PC-9 (cell line): ENCODE results near the gene HID1. TPM values are rescaled to one million over a fixed set of nuclear protein-coding genes. Genes with fewer than 3 reads are reported as not detected.

Source experiments
- BruUV-seq: library from RNA; stranded (reverse); fragments of 400-500 nt; replicated peaks from 2 replicates; lab custom pipeline; 2021; lab: Mats Ljungman, UMichigan
- CTCF ChIA-PET: fragments of 300-600 bp; sonication (Branson Sonifier 250); formaldehyde crosslinking; loops from one replicate; lab custom pipeline; 2022; ENCODE audit warnings: antibody characterized with exemption; lab: Charles Lee
- POLR2A ChIA-PET: fragments of 300-600 bp; sonication (Branson Sonifier 250); formaldehyde crosslinking; loops from one replicate; lab custom pipeline; 2022; ENCODE audit warnings: antibody characterized with exemption; ENCODE audit not compliant: unreplicated experiment; lab: Charles Lee
- DNase-seq, 2 experiments: peaks; one replicate each; pipeline versions ENCODE4 v3.0.0 to v3.0.0-alpha.2; 2015 to 2022; ENCODE audit warnings: mixed read lengths in 1 of 2
- H2AFZ ChIP-seq: fragments of 200-600 bp; sonication (generic); 2 replicates; pipeline ENCODE4 v1.8.1; 2017; ENCODE audit warnings: antibody characterized with exemption
- H3F3A ChIP-seq: fragments of 200-600 bp; sonication (generic); 2 replicates; pipeline ENCODE4 v1.8.1; 2017; ENCODE audit warnings: antibody characterized with exemption, mild to moderate bottlenecking, low read depth; ENCODE audit not compliant: insufficient read depth
- H3K27ac ChIP-seq: fragments of 200-600 bp; sonication (generic); 2 replicates; pipeline ENCODE4 v1.6.1; 2016; ENCODE audit warnings: mixed run types
- H3K27me3 ChIP-seq: fragments of 200-600 bp; sonication (generic); 2 replicates; pipeline ENCODE4 v1.6.1; 2016; ENCODE audit warnings: low read depth, mixed run types; ENCODE audit not compliant: insufficient read depth
- H3K36me3 ChIP-seq: fragments of 200-600 bp; sonication (generic); 2 replicates; pipeline ENCODE4 v1.6.1; 2016; ENCODE audit warnings: low read depth, mixed run types
- H3K4me1 ChIP-seq: fragments of 200-600 bp; sonication (generic); replicated peaks from 2 replicates; pipeline ENCODE4 v1.6.1; 2016; ENCODE audit warnings: mixed run types; ENCODE audit not compliant: insufficient read depth
- H3K4me2 ChIP-seq: fragments of 200-600 bp; sonication (generic); 2 replicates; pipeline ENCODE4 v1.6.1; 2017; ENCODE audit warnings: mixed run types
- H3K4me3 ChIP-seq: fragments of 200-600 bp; sonication (generic); 2 replicates; pipeline ENCODE4 v1.6.1; 2016; ENCODE audit warnings: mixed run types
- H3K79me2 ChIP-seq: fragments of 200-600 bp; sonication (generic); 2 replicates; pipeline ENCODE4 v1.6.1; 2017; ENCODE audit warnings: low read depth, mixed run types
- H3K9me2 ChIP-seq: fragments of 200-600 bp; sonication (generic); 2 replicates; pipeline ENCODE4 v1.8.1; 2017; ENCODE audit warnings: mild to moderate bottlenecking; ENCODE audit not compliant: insufficient read depth
- H3K9me3 ChIP-seq: fragments of 200-600 bp; sonication (generic); 2 replicates; pipeline ENCODE4 v1.8.1; 2016; ENCODE audit warnings: low read depth; ENCODE audit not compliant: insufficient read depth
- H4K20me1 ChIP-seq: fragments of 200-600 bp; sonication (generic); 2 replicates; pipeline ENCODE4 v1.8.1; 2017; ENCODE audit not compliant: insufficient read depth
- EZH2 ChIP-seq: fragments of 200-600 bp; sonication (generic); IDR thresholded peaks from 2 replicates; pipeline ENCODE4 v1.8.0; 2017; ENCODE audit warnings: antibody characterized with exemption, low read depth
- intact Hi-C: fragments of 100-400 bp; cut with micrococcal nuclease; formaldehyde crosslinking; loops from one replicate; pipeline ENCODE4 v1.10.0; 2022; ENCODE audit not compliant: unreplicated experiment
- total RNA-seq: library from RNA; stranded (reverse); gene quantifications from 2 replicates; pipeline ENCODE4 v1.2.3, GENCODE V29; 2021
- TF ChIP-seq, protein P1 (sequence below): fragments of 200-600 bp; sonication (generic); conservative IDR thresholded peaks from 2 replicates; pipeline ENCODE4 v1.6.1; 2017; ENCODE audit warnings: mixed run types, antibody characterized with exemption, mild to moderate bottlenecking, moderate library complexity

The HID1 gene
- total RNA-seq, 1 experiment from 2014 or later, result 32.1 TPM

DNA sequence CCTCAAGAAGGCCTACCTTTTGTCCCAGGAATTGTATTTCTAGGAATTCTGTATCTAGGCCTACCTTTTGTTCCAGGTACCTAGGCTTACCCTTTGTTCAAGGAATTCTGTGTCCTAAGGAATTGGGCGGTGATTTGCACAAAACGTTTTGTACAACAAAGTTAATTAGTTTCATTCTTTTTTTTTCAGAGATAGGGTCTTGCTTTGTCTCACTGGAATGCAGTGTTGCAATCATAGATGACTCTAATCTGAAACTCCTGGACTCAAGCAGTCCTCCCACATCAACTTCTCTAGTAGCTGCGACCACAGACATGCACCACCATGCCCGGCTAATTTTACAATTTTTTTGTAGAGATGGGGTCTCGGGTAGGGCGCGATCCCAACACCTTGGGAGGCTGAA is 21.9 kb upstream of the HID1 start:
- no peak overlapping the region for H3K4me2 ChIP-seq
- CTCF ChIA-PET, result interaction anchor here (0.7 kb wide), 1 partner anchor 249 kb away, joined by 7 read pairs; no protein-coding TSS in a partner anchor
- no peak for TF ChIP-seq EZH2

DNA sequence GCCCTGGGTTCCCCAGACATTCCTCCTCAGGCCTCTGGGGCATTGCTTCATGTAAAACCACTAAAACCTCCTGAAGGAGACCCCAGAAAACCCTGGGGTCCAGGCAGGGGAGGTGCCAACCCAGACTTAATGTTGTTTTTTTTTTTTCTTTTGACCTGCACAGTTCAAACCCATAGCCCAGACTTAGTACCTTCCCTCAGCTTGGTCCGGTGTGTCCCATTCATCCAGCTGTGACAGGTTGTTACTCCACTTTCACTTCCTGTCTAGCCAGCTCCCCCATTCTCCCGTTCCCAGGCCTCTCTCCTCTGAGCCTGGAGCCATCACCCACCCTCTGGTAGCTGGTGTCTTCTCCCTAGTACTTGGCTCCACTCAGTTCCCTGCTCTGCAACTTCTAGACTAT is 19.7 kb upstream of the HID1 start:
- peak overlapping the region; percentile 64 for H3K4me2 ChIP-seq
- no peaks in the 10 kb centered on the region for H3K36me3 ChIP-seq
- no peak overlapping the region for H2AFZ ChIP-seq
- intact Hi-C loops, result loop anchor here (2.0 kb wide), 1 partner anchor 17 kb away; no protein-coding TSS in a partner anchor
- no peaks in the 10 kb centered on the region for H3K27me3 ChIP-seq
- ChIA-PET CTCF (interaction anchor here (2.4 kb wide), 1 partner anchor 20 kb away, joined by 7 read pairs; the partner anchor contains the start of gene MRPL58), POLR2A (interaction anchor here (0.5 to 1.3 kb wide), 4 partner anchors 9 to 119 kb away, joined by 3 to 8 read pairs (median 7); partner anchors contain the start of genes FDXR and MRPL58)
- no peak overlapping the region for H3K4me3 ChIP-seq
- H3K9me3 ChIP-seq, result no peaks in the 10 kb centered on the region
- no peaks in the 10 kb centered on the region for H3K79me2 ChIP-seq
- no peaks in the 10 kb centered on the region for H3K9me2 ChIP-seq
- H3K27ac ChIP-seq, result peak overlapping the region; percentile 80
- DNase-seq, result peak in 1 of 2 experiments; percentile 31
- H3K4me1 ChIP-seq, result peaks cover 44% of the 10 kb centered on the region
- TF ChIP-seq EZH2, result no peak
- TF ChIP-seq, protein P1, sequence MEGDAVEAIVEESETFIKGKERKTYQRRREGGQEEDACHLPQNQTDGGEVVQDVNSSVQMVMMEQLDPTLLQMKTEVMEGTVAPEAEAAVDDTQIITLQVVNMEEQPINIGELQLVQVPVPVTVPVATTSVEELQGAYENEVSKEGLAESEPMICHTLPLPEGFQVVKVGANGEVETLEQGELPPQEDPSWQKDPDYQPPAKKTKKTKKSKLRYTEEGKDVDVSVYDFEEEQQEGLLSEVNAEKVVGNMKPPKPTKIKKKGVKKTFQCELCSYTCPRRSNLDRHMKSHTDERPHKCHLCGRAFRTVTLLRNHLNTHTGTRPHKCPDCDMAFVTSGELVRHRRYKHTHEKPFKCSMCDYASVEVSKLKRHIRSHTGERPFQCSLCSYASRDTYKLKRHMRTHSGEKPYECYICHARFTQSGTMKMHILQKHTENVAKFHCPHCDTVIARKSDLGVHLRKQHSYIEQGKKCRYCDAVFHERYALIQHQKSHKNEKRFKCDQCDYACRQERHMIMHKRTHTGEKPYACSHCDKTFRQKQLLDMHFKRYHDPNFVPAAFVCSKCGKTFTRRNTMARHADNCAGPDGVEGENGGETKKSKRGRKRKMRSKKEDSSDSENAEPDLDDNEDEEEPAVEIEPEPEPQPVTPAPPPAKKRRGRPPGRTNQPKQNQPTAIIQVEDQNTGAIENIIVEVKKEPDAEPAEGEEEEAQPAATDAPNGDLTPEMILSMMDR, result no peak
- H3F3A ChIP-seq, result peaks cover 41% of the 10 kb centered on the region; the same call in 1 of the 2 replicates
- no TSS peak for BruUV-seq
- H4K20me1 ChIP-seq, result no peaks in the 10 kb centered on the region

More for the DNA sequence above, 21.9 kb upstream of the HID1 start:
- Histone ChIP-seq H3K79me2 (no peaks in the 10 kb centered on the region), H4K20me1 (no peaks in the 10 kb centered on the region), H3K9me3 (no peaks in the 10 kb centered on the region), H3F3A (peaks cover 33% of the 10 kb centered on the region; the same call in 1 of the 2 replicates), H3K27me3 (no peaks in the 10 kb centered on the region), H3K9me2 (no peaks in the 10 kb centered on the region), H3K4me3 (no peak overlapping the region), H3K4me1 (peaks cover 32% of the 10 kb centered on the region), H3K36me3 (no peaks in the 10 kb centered on the region), H2AFZ (no peak overlapping the region), H3K27ac (peak overlapping the region; percentile 80)
- no TSS peak for BruUV-seq
- POLR2A ChIA-PET, result no interaction called here
- no peak for DNase-seq
- intact Hi-C loops, result no loop called here

DNA sequence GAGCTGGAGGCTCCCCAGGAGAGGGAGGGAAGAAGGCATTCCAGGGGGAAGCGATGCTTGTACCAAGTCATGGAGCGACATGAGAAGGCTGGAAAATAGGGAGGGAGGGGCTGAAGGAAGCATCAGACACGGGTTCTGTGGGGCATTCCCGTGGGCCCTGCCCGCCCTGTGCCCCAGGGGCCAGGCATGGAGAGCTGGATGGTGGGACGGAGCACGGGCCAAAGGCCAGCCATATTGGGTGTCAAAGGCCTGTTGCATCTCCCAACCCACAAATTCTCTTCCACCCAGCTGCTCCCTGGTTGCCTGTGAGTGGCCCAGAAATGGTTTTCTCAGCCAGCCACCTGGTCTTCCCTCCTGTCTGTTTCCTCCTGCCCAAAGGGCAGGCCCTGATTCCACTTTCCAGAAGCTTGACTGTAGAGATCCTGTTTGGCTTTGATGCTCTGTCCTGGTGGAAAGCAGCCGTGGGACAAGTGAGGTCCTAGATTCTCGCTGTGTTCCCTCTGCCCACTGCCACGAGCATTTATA is 18.1 kb upstream of the HID1 start:
- Histone ChIP-seq H4K20me1 (no peaks in the 10 kb centered on the region), H3K4me1 (peaks cover 55% of the 10 kb centered on the region), H3K27ac (peak overlapping the region; percentile 80), H3K36me3 (no peaks in the 10 kb centered on the region), H3F3A (peaks cover 52% of the 10 kb centered on the region; the same call in 1 of the 2 replicates), H3K4me3 (no peak overlapping the region), H3K27me3 (no peaks in the 10 kb centered on the region), H2AFZ (no peak overlapping the region), H3K9me2 (no peaks in the 10 kb centered on the region), H3K79me2 (no peaks in the 10 kb centered on the region), H3K9me3 (no peaks in the 10 kb centered on the region), H3K4me2 (no peak overlapping the region)
- TF ChIP-seq, protein P1, result no peak
- no peak for TF ChIP-seq EZH2
- BruUV-seq, result TSS peak; percentile 60
- CTCF ChIA-PET, result interaction anchor here (2.4 kb wide), 1 partner anchor 22 kb away, joined by 7 read pairs; the partner anchor contains the start of gene MRPL58
- intact Hi-C loops, result no loop called here
- POLR2A ChIA-PET, result no interaction called here
- no peak for DNase-seq
